ENCODE measurements around the gene SLC44A5. TPM values are rescaled to one million over a fixed set of nuclear protein-coding genes. Genes with fewer than 3 reads are reported as not detected.
"Not testable (repeated sequence)": the region's sequence is repeated elsewhere in the genome, so short reads cannot be mapped to it uniquely, and the experiment has no call there.

SLC44A5 gene
- total RNA-seq, 2 donors from 2014 or later = 1.1 TPM; not detected in 1

DNA sequence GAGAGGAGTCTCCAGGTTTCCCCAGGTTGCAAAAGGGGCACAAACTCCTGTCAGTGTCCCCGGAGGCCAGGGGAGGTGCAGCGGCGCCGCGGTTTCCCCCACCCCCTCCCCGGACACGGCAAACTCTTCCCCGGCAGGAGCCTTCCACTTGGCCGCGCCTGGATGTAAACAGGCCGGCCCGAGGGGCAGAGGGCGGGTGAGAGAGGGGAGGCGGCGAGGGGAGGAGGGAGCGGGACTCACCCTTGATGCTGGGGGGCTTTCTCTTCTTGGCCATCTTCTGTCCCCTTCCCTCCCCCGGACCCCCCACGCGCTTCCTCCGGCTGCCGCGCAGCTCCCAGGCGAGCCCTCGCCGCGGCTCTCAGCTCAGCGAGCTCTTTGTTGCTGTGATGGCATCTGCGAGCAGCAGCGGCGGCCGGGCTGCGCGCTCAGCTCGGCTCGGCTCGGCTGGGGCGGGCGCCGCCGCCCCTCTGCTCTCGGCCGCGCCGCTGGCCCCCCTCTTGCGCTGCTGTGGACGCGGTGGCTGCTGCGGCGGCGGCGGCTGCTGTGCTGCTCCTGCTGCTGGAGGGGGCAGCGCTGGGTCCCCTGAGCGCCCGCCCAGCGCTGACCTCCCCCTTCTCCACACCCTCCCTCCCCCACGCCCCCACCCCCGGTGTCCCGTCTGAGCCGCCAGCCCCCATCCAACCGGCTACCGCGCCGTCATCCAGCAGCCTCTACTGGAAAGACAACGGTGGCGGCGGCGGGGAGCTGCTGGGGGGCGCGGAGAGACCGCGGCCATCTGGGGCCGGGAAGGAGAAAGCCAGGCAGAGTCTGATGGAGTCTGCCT lies 4.9 kb upstream of the SLC44A5 start:
- no peaks in the 10 kb centered on the region for H3K9me3 ChIP-seq (ENCODE audit: control insufficient read depth, low read length, poor library complexity, severe bottlenecking)
- DNase-seq (peak in 1 of 3 donors; percentile 9), ATAC-seq (peak; percentile 69)
- peaks cover 16% of the 10 kb centered on the region for H3K4me1 Mint-ChIP-seq
- H3K27me3 Mint-ChIP-seq = peaks cover 70% of the 10 kb centered on the region
- no peak overlapping the region for H3K27ac Mint-ChIP-seq
- peak overlapping the region; percentile 77 for H3K4me3 Mint-ChIP-seq
- H3K36me3 Mint-ChIP-seq (ENCODE audit: low read depth) = peaks cover 9% of the 10 kb centered on the region

DNA sequence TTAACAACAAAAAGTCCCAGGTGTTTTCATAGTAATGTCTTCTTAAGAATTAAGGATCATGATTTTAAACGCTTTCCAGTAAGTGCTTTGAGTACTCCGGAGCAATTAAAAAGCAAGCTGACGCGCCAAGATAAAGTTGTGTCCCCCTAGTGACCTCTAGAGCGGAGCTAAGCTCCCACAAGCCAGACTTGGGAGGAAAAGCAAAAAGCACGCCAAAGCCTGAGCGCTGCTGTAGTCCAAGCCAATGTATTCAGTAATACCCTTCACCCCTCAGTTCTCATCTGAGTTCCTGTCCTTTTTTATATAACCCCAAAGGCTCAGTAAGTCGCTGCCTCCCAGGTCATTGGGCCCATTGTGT lies 3.5 kb upstream of the SLC44A5 start:
- Mint-ChIP-seq H3K27ac (no peak overlapping the region), H3K4me1 (peaks cover 16% of the 10 kb centered on the region), H3K36me3 (ENCODE audit: low read depth) (peaks cover 9% of the 10 kb centered on the region), H3K27me3 (peaks cover 68% of the 10 kb centered on the region), H3K4me3 (peak overlapping the region; percentile 77)
- ATAC-seq (peak; percentile 18), DNase-seq (no peak)
- H3K9me3 ChIP-seq (ENCODE audit: control insufficient read depth, low read length, poor library complexity, severe bottlenecking) = no peaks in the 10 kb centered on the region

DNA sequence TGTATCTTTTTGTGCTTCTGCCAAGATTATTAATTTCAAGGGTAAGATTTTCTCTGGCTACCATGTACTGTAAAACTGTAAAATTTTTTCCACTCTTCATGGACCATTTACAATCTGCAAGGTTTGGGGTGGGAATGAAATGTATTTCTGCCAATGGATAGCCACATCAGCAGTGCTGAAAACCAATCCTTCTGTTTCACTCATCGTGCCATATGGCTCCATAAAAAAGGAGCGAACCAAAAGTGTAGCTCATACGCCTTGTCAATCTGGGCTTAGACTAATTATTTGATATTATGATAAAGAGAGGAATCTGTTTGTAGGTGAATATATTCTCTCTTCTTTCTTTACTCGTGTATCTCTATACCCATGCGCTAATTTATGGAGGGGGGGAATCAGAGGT lies 3.0 kb upstream of the SLC44A5 start:
- no peaks in the 10 kb centered on the region for H3K9me3 ChIP-seq (ENCODE audit: control insufficient read depth, low read length, poor library complexity, severe bottlenecking)
- Mint-ChIP-seq H3K36me3 (ENCODE audit: low read depth) (peaks cover 6% of the 10 kb centered on the region), H3K4me3 (peak overlapping the region; percentile 77), H3K27ac (peak overlapping the region; percentile 19), H3K4me1 (peaks cover 16% of the 10 kb centered on the region), H3K27me3 (peaks cover 73% of the 10 kb centered on the region)
- ATAC-seq = no peak
- no peak for DNase-seq

DNA sequence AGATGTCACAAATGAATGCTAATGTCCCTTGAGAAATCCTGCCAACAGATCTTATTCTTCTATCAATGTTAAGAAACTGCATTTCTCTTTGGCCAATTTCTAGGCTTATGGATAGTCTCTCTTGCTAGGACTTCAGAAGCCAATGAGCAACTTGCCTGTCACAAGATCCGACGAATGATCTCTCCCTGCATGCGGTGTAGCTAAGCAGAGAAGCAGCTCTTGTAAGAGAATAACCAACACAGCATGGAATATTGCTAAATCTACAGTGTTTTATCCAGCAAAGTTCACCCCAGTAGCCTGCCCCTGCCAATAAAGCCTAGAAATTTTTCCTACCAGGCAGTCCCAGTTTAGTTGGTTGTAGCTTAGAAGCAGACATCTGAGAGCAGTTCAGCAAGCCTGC lies 2.1 kb upstream of the SLC44A5 start:
- no peak for DNase-seq
- Mint-ChIP-seq H3K27me3 (peaks cover 72% of the 10 kb centered on the region), H3K4me1 (peaks cover 16% of the 10 kb centered on the region), H3K36me3 (ENCODE audit: low read depth) (peaks cover 5% of the 10 kb centered on the region), H3K27ac (no peak overlapping the region), H3K4me3 (no peak overlapping the region)
- H3K9me3 ChIP-seq (ENCODE audit: control insufficient read depth, low read length, poor library complexity, severe bottlenecking) = no peaks in the 10 kb centered on the region
- ATAC-seq = no peak

DNA sequence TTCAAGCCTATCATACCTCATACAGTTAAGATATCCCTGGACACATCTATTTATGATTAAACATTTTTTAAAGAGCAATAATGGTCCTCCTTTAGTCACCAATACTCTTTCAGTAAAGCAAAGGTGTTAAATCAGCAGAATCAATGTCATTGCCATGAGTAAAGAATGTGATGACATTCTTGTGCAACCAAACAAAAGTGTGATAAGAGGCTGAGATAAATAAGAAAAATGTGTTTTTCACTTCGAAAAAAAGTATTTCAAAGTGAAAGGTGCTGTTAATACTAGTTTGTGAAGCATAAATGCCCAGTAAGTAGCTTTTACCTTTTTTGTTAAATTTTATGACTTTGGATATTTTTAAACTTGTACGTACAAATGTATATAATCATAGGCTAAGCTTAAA lies 8.4 kb downstream of the SLC44A5 start:
- H3K36me3 Mint-ChIP-seq (ENCODE audit: low read depth) = no peaks in the 10 kb centered on the region
- no peaks in the 10 kb centered on the region for H3K9me3 ChIP-seq (ENCODE audit: control insufficient read depth, low read length, poor library complexity, severe bottlenecking)
- no peak overlapping the region for H3K27ac Mint-ChIP-seq
- DNase-seq = no peak
- H3K4me1 Mint-ChIP-seq = no peaks in the 10 kb centered on the region
- H3K27me3 Mint-ChIP-seq = no peaks in the 10 kb centered on the region
- no peak for ATAC-seq
- no peak overlapping the region for H3K4me3 Mint-ChIP-seq

DNA sequence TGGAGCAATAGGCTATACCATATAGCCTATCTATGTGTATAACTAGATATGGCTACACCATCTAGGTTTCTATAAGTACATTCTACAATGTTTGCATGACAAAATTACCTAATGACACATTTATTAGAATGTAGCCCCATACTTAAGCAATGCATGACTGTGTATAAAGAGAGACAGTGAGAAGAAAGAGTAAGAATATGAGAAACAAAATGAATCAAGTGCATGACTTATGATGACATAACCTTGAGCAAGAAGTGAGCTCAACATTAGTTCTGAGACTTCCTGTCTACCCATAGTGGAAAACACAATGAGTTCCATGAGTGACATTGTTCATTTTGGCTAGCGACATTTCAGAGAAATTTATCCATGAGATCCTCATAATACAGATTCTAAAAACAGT lies 10.1 kb downstream of the SLC44A5 start:
- Mint-ChIP-seq H3K27me3 (peaks cover 7% of the 10 kb centered on the region), H3K4me3 (no peak overlapping the region), H3K27ac (no peak overlapping the region), H3K36me3 (ENCODE audit: low read depth) (no peaks in the 10 kb centered on the region), H3K4me1 (no peaks in the 10 kb centered on the region)
- DNase-seq (no peak), ATAC-seq (no peak)
- H3K9me3 ChIP-seq (ENCODE audit: control insufficient read depth, low read length, poor library complexity, severe bottlenecking) = no peaks in the 10 kb centered on the region

DNA sequence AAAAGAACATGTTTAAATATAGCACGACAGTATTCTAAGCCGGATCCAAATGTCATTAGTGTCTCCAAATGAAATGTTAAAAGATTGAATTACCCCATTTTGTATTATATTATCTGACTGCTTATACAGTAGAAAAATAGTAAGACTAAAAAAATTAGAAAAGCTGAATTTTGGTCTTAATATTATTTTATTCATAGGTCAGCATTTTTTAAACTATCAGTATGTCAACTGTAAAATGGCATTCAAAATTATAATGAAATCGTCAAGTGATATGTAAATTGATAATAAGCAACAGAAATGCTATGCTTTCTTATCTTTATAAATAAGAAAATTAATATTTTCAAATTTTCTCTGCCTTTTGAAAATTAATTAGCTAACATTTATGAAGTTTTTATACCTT lies 16.6 kb downstream of the SLC44A5 start:
- H3K27me3 Mint-ChIP-seq = peaks cover 39% of the 10 kb centered on the region
- H3K27ac Mint-ChIP-seq = no peak overlapping the region
- DNase-seq (no peak), ATAC-seq (no peak)
- H3K36me3 Mint-ChIP-seq (ENCODE audit: low read depth) = no peaks in the 10 kb centered on the region
- H3K4me3 Mint-ChIP-seq = no peak overlapping the region
- H3K4me1 Mint-ChIP-seq = no peaks in the 10 kb centered on the region
- no peaks in the 10 kb centered on the region for H3K9me3 ChIP-seq (ENCODE audit: control insufficient read depth, low read length, poor library complexity, severe bottlenecking)

DNA sequence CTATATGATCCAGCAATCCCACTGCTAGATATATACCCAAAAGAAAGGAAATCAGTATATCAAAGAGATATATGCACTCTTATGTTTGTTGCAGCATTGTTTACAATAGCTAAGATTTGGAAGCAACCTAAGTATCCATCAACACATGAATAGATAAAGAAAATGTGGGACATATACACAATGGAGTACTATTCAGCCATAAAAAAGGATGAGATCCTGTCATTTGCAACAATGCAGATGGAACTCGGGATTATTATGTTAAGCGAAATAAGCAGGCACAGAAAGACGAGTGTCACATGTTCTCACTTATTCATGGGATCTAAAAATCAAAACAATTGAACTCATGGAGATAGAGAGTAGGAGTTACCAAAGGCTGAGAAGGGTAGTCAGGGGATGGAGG lies 17.5 kb downstream of the SLC44A5 start:
- H3K4me3 Mint-ChIP-seq, DNase-seq: not testable (repeated sequence)

DNA sequence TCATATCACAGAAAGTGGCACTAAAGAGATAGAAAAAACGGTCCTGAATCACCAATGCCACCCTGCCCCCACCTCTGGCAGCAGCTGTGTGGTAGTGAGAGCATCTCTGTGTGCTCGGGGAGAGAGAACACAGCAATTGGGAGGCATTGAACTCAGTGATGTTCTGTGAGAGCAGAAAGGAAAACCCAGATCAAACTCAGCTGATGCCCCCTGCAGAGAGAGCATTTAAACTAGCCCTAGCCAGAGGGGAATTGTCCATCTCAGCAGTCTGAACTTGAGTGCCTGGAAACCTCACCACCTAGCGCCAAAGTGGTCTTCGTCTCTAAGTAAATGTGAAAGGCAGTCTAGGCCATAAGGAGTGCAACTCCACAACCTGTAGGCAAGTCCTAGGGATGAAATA lies 21.3 kb downstream of the SLC44A5 start:
- H3K36me3 Mint-ChIP-seq (ENCODE audit: low read depth) = no peaks in the 10 kb centered on the region
- no peak overlapping the region for H3K27ac Mint-ChIP-seq
- H3K4me1 Mint-ChIP-seq = no peaks in the 10 kb centered on the region
- H3K9me3 ChIP-seq (ENCODE audit: control insufficient read depth, low read length, poor library complexity, severe bottlenecking) = no peaks in the 10 kb centered on the region
- ATAC-seq = no peak
- H3K4me3 Mint-ChIP-seq = no peak overlapping the region
- H3K27me3 Mint-ChIP-seq = peaks cover 36% of the 10 kb centered on the region
- no peak for DNase-seq

More for the DNA sequence above, 17.5 kb downstream of the SLC44A5 start:
- not testable (repeated sequence) for H3K27ac Mint-ChIP-seq; H3K9me3 ChIP-seq (ENCODE audit: control insufficient read depth, low read length, poor library complexity, severe bottlenecking); ATAC-seq; H3K36me3 Mint-ChIP-seq (ENCODE audit: low read depth); H3K4me1 Mint-ChIP-seq
- H3K27me3 Mint-ChIP-seq = peaks cover 44% of the 10 kb centered on the region

DNA sequence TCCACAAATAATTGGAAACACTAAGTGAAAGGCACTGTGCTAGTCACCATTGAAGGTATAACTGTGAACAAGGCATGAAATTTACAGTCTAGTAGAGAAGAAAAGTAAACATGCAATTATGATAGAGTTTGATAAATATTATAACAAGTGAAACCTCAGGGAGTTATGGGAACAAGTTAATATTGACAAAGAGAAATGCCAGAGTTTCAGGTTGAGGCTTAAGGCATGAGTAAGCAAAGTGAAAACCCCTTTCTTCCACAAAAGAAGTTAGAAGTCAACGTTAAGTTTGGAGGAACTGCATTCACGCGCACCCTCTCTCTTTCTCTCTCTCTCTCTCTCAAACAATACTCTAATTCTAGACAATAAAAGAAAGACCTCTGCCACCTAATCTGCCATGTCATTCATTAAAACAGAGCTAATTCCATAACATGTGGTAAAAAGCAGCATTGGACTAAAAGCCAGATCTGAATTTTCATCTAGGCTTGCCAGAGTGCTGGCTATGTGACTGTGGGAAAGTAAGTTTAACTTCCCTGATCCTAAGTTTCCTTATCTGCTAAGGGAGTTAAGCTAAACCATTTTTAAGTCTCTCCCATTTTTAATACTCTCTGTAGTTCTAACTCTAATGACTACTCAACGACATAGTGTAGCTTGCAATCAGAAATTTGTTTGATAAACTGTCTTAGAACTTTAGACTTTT lies 22.0 kb downstream of the SLC44A5 start:
- H3K4me3 Mint-ChIP-seq = no peak overlapping the region
- ATAC-seq (no peak), DNase-seq (no peak)
- no peaks in the 10 kb centered on the region for H3K9me3 ChIP-seq (ENCODE audit: control insufficient read depth, low read length, poor library complexity, severe bottlenecking)
- H3K4me1 Mint-ChIP-seq = no peaks in the 10 kb centered on the region
- peaks cover 36% of the 10 kb centered on the region for H3K27me3 Mint-ChIP-seq
- H3K36me3 Mint-ChIP-seq (ENCODE audit: low read depth) = no peaks in the 10 kb centered on the region
- no peak overlapping the region for H3K27ac Mint-ChIP-seq

DNA sequence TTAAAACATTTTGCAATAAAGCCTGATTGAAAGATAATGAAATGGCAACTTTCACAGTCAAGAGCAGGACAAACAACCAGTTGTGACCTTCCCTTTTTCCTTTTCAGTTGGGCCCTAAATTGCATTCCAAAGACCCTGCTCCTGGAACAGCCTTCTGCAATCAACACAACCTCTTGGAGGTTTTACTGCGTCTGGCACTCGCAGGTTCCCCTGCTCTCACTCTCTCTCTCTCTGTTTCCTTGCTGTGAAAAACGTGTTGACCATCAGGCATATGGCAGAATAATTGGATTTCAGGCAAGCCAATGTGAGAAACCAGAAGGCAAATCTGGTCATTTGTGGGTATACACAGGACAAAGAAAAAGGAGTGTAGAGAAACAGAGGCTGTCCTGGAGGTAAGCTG lies 23.2 kb downstream of the SLC44A5 start:
- no peak overlapping the region for H3K4me3 Mint-ChIP-seq
- H3K9me3 ChIP-seq (ENCODE audit: control insufficient read depth, low read length, poor library complexity, severe bottlenecking) = no peaks in the 10 kb centered on the region
- DNase-seq (no peak), ATAC-seq (no peak)
- H3K27ac Mint-ChIP-seq = no peak overlapping the region
- peaks cover 26% of the 10 kb centered on the region for H3K27me3 Mint-ChIP-seq
- H3K36me3 Mint-ChIP-seq (ENCODE audit: low read depth) = no peaks in the 10 kb centered on the region
- no peaks in the 10 kb centered on the region for H3K4me1 Mint-ChIP-seq

DNA sequence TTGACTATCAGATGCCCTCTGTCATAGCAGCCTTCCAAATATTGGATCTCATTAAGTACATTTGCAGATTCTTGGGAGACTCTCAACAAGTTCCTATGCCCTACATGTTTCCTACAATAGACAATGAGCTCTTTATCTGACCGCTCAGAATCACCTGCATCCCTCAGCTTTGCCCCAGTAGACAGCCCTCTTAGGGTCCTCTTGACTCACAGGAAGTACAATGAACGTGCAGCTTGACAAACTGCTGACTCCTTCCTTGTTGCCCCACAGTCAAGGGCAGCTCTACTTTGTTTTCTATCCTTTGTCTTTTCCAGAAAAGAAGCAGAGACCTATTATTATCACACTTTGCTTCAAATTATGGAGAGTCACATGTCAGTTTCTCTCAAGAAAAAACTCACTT lies 27.6 kb downstream of the SLC44A5 start:
- no peak overlapping the region for H3K4me3 Mint-ChIP-seq

DNA sequence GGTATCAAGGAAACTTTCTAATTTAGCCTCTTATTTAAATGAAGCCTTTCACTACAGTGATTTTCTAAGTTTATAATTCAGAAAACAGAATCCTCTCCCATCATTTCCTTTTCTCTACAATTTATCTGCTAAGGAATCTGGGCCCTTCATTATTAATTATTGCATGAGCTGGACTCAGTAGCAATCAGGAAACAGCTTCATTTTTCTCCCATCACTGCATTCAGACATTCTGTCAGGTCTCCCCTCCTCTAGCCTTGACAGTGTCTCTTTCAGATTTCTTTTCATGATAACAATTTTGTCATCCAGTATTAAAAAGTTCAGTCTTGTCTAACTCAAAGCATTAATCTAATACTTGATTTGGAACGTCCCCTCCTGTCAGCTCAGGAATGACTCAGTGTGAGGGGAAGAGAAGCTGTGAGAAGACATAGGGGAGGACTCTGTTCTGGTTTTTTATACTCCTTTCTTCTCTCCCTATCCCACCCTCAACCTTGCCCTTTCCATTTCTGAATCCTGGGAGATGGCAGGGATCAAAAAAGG lies 28.1 kb downstream of the SLC44A5 start:
- H3K4me3 Mint-ChIP-seq = no peak overlapping the region
- DNase-seq (no peak), ATAC-seq (no peak)
- H3K36me3 Mint-ChIP-seq (ENCODE audit: low read depth) = no peaks in the 10 kb centered on the region
- H3K27ac Mint-ChIP-seq = no peak overlapping the region
- no peaks in the 10 kb centered on the region for H3K4me1 Mint-ChIP-seq
- no peaks in the 10 kb centered on the region for H3K27me3 Mint-ChIP-seq
- H3K9me3 ChIP-seq (ENCODE audit: control insufficient read depth, low read length, poor library complexity, severe bottlenecking) = no peaks in the 10 kb centered on the region

More for the DNA sequence above, 27.6 kb downstream of the SLC44A5 start:
- DNase-seq (no peak), ATAC-seq (no peak)
- Mint-ChIP-seq H3K27ac (no peak overlapping the region), H3K36me3 (ENCODE audit: low read depth) (no peaks in the 10 kb centered on the region), H3K4me1 (no peaks in the 10 kb centered on the region), H3K27me3 (no peaks in the 10 kb centered on the region)
- H3K9me3 ChIP-seq (ENCODE audit: control insufficient read depth, low read length, poor library complexity, severe bottlenecking) = no peaks in the 10 kb centered on the region

All from T-helper 17 cell (primary cell).